ENCODE data around the gene WDR74.

The WDR74 gene

GRCh38 chr11:62801071-62801470 is 38.3 kb downstream of the WDR74 start:
- Histone ChIP-seq H3K27me3 (no peaks in the 10 kb centered on the region), H4K20me1 (peaks cover 19% of the 10 kb centered on the region), H3K36me3 (peaks cover 80% of the 10 kb centered on the region), H3K27ac (no peak overlapping the region), H3K4me1 (peaks cover 15% of the 10 kb centered on the region), H3K4me3 (no peak overlapping the region), H3K4me2 (no peak overlapping the region), H3K9ac (no peak overlapping the region), H3K9me3 (no peaks in the 10 kb centered on the region)
- TF ChIP-seq Cebpa-rat (IDR thresholded peaks at IDR 0.05) = no peak

- Histone ChIP-seq H3K27ac (no peak overlapping the region), H3K4me1 (peaks cover 13% of the 10 kb centered on the region), H4K20me1 (peaks cover 13% of the 10 kb centered on the region), H3K4me2 (no peak overlapping the region), H3K9me3 (no peaks in the 10 kb centered on the region), H3K9ac (no peak overlapping the region; the same call in 1 of the 2 replicates), H3K4me3 (no peak overlapping the region), H3K27me3 (no peaks in the 10 kb centered on the region), H3K36me3 (peaks cover 96% of the 10 kb centered on the region)
- no peak for TF ChIP-seq Cebpa-rat (IDR thresholded peaks at IDR 0.05)
Observed at GRCh38 chr11:62799486-62799885, 39.9 kb downstream of the WDR74 start.

- Histone ChIP-seq H3K27me3 (no peaks in the 10 kb centered on the region), H3K27ac (no peak overlapping the region), H3K4me3 (no peak overlapping the region), H3K4me2 (no peak overlapping the region), H4K20me1 (peaks cover 5% of the 10 kb centered on the region; the same call in 1 of the 2 replicates), H3K9me3 (no peaks in the 10 kb centered on the region), H3K36me3 (peaks cover 92% of the 10 kb centered on the region), H3K9ac (no peak overlapping the region), H3K4me1 (peaks cover 9% of the 10 kb centered on the region)
- no peak for TF ChIP-seq Cebpa-rat (IDR thresholded peaks at IDR 0.05)
Observed at GRCh38 chr11:62796281-62796680, 43.1 kb downstream of the WDR74 start.

GRCh38 chr11:62794201-62794775 is 45.1 kb downstream of the WDR74 start:
- Histone ChIP-seq H3K36me3 (peaks cover 88% of the 10 kb centered on the region), H3K4me3 (no peak overlapping the region), H3K27ac (no peak overlapping the region), H3K9ac (no peak overlapping the region), H4K20me1 (peaks cover 20% of the 10 kb centered on the region), H3K4me2 (no peak overlapping the region), H3K4me1 (peaks cover 27% of the 10 kb centered on the region), H3K9me3 (no peaks in the 10 kb centered on the region), H3K27me3 (no peaks in the 10 kb centered on the region)
- TF ChIP-seq Cebpa-rat (IDR thresholded peaks at IDR 0.05) = no peak

- peaks cover 74% of the 10 kb centered on the region for H3K36me3 ChIP-seq
- peak overlapping the region; percentile 96; the same call in 1 of the 2 replicates for H3K9ac ChIP-seq
Observed at GRCh38 chr11:62792202-62792575, 47.2 kb downstream of the WDR74 start.

GRCh38 chr11:62791501-62792201 is 47.7 kb downstream of the WDR74 start, which contains the start of gene TMEM223:
TMEM223 (minus strand) TSS chr11:62792006; CDS start chr11:62791994, 12 bp downstream.
- no peaks in the 10 kb centered on the region for H3K27me3 ChIP-seq
- peak within 1 kb of the TSS; percentile 82 for H3K4me2 ChIP-seq
- H3K4me3 ChIP-seq = peak within 1 kb of the TSS; percentile 98
- peak within 1 kb of the TSS; percentile 96 for H3K9ac ChIP-seq
- H3K9me3 ChIP-seq = no peaks in the 10 kb centered on the region
- H4K20me1 ChIP-seq = peaks cover 30% of the 10 kb centered on the region
- H3K27ac ChIP-seq = peak within 1 kb of the TSS; percentile 91
- H3K36me3 ChIP-seq = peaks cover 68% of the 10 kb centered on the region
- H3K4me1 ChIP-seq = peaks cover 43% of the 10 kb centered on the region
- TF ChIP-seq Cebpa-rat (IDR thresholded peaks at IDR 0.05) = no peak

More at GRCh38 chr11:62792202-62792575, 47.2 kb downstream of the WDR74 start:
- Histone ChIP-seq H3K27ac (peak overlapping the region; percentile 60), H3K4me3 (peak overlapping the region; percentile 98), H3K4me2 (peak overlapping the region; percentile 82), H3K27me3 (no peaks in the 10 kb centered on the region), H4K20me1 (peaks cover 30% of the 10 kb centered on the region), H3K4me1 (peaks cover 43% of the 10 kb centered on the region), H3K9me3 (no peaks in the 10 kb centered on the region)
- no peak for TF ChIP-seq Cebpa-rat (IDR thresholded peaks at IDR 0.05)

GRCh38 chr11:62789576-62789975 is 49.8 kb downstream of the WDR74 start:
- no peaks in the 10 kb centered on the region for H3K9me3 ChIP-seq
- no peak for TF ChIP-seq Cebpa-rat (IDR thresholded peaks at IDR 0.05)
- H3K4me3 ChIP-seq = no peak overlapping the region
- peaks cover 51% of the 10 kb centered on the region for H3K4me1 ChIP-seq
- H3K27me3 ChIP-seq = no peaks in the 10 kb centered on the region
- H4K20me1 ChIP-seq = peaks cover 30% of the 10 kb centered on the region
- peaks cover 54% of the 10 kb centered on the region for H3K36me3 ChIP-seq
- no peak overlapping the region for H3K27ac ChIP-seq
- H3K4me2 ChIP-seq = peak overlapping the region; percentile 82
- H3K9ac ChIP-seq = no peak overlapping the region

GRCh38 chr11:62788991-62789390 is 50.4 kb downstream of the WDR74 start:
- no peaks in the 10 kb centered on the region for H3K27me3 ChIP-seq
- H3K4me3 ChIP-seq = no peak overlapping the region
- TF ChIP-seq Cebpa-rat (IDR thresholded peaks at IDR 0.05) = no peak
- peaks cover 30% of the 10 kb centered on the region for H4K20me1 ChIP-seq
- H3K4me2 ChIP-seq = peak overlapping the region; percentile 82
- H3K9me3 ChIP-seq = no peaks in the 10 kb centered on the region
- peaks cover 48% of the 10 kb centered on the region for H3K36me3 ChIP-seq
- H3K27ac ChIP-seq = no peak overlapping the region
- H3K4me1 ChIP-seq = peaks cover 51% of the 10 kb centered on the region
- peak overlapping the region; percentile 97 for H3K9ac ChIP-seq

GRCh38 chr11:62787005-62787759 is 52.2 kb downstream of the WDR74 start, which contains the start of gene TMEM179B:
TMEM179B (plus strand) TSS chr11:62787402; CDS start chr11:62787432, 30 bp downstream.
- H3K4me2 ChIP-seq = peak within 1 kb of the TSS; percentile 82
- peaks cover 27% of the 10 kb centered on the region for H4K20me1 ChIP-seq
- peak within 1 kb of the TSS; percentile 100 for H3K4me3 ChIP-seq
- H3K9me3 ChIP-seq = no peaks in the 10 kb centered on the region
- peak within 1 kb of the TSS; percentile 97 for H3K9ac ChIP-seq
- H3K27me3 ChIP-seq = no peaks in the 10 kb centered on the region
- peaks cover 44% of the 10 kb centered on the region for H3K4me1 ChIP-seq
- no peak for TF ChIP-seq Cebpa-rat (IDR thresholded peaks at IDR 0.05)
- peaks cover 44% of the 10 kb centered on the region for H3K36me3 ChIP-seq
- H3K27ac ChIP-seq = peak within 1 kb of the TSS; percentile 96
